ENCODE data around the gene TSPAN32.
"Not testable (repeated sequence)": the region's sequence is repeated elsewhere in the genome, so short reads cannot be mapped to it uniquely, and the experiment has no call there.

The TSPAN32 gene

GRCh38 chr11:2362414-2362813 lies 60.6 kb downstream of the TSPAN32 start:
- no peak for DNase-seq (ENCODE audit: low read depth in 2 of 2, low spot score in 1 of 2)

GRCh38 chr11:2363130-2363529 lies 61.3 kb downstream of the TSPAN32 start:
- no peak for DNase-seq (ENCODE audit: low read depth in 2 of 2, low spot score in 1 of 2)

GRCh38 chr11:2363577-2364370 lies 62.0 kb downstream of the TSPAN32 start:
- no peak for DNase-seq (ENCODE audit: low read depth in 2 of 2, low spot score in 1 of 2)

GRCh38 chr11:2364386-2364785 lies 62.6 kb downstream of the TSPAN32 start:
- not testable (repeated sequence) for DNase-seq (ENCODE audit: low read depth in 2 of 2, low spot score in 1 of 2)

- no peak for DNase-seq (ENCODE audit: low read depth in 2 of 2, low spot score in 1 of 2)
These were observed 63.9 kb downstream of the TSPAN32 start for GRCh38 chr11:2365571-2366210.

- DNase-seq (ENCODE audit: low read depth in 2 of 2, low spot score in 1 of 2): no peak
These were observed 64.5 kb downstream of the TSPAN32 start for GRCh38 chr11:2366276-2366675.

GRCh38 chr11:2366733-2367132 lies 64.9 kb downstream of the TSPAN32 start:
- no peak for DNase-seq (ENCODE audit: low read depth in 2 of 2, low spot score in 1 of 2)

- no peak for DNase-seq (ENCODE audit: low read depth in 2 of 2, low spot score in 1 of 2)
These were observed 65.7 kb downstream of the TSPAN32 start for GRCh38 chr11:2367266-2368160.

Data from stimulated activated CD8-positive, alpha-beta memory T cell treated with anti-CD3 and anti-CD28 coated beads, Interleukin-4, amount 100 ng/mL, for 4 hours (primary cell).